HG03571 (cell line): ENCODE results near the gene SVIL.
A peak's percentile ranks its signal among the peaks of the same experiment; 100 is the strongest.

ENCODE experiments used
- ATAC-seq: cut with Tn5 transposase; IDR thresholded peaks from one replicate; pipeline ENCODE4 v1.9.1; 2021; ENCODE audit not compliant: unreplicated experiment

Gene SVIL

GRCh38 chr10:29634764-29635625 is at the start of gene SVIL:
TSS of gene SVIL (minus strand) at chr10:29634971. CDS start at chr10:29555058, 79,913 bp downstream.
- ATAC-seq = no peak

GRCh38 chr10:29681676-29682448 is 47.1 kb upstream of the SVIL start:
- no peak for ATAC-seq

DNA sequence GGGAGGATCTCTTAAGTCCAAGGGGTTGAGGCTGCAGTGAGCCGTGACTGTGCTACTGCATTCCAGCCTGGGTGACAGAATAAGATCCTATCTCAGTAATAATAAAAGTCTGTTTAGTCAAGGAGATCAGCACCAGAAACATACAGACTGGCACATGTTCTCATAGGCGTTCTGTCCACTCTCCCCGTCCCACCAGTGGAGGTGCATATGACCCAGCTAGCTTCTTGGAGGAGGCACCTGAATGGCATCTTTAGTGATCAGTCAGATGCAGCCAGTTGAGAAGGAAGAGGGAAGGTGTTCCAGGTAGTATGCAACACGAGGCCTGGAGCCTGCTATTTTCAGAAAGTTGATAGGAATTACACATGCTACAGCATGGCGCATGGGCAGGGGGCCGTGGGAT is 45.3 kb upstream of the SVIL start:
- ATAC-seq = no peak

- ATAC-seq = no peak
These were observed 42.0 kb upstream of the SVIL start for GRCh38 chr10:29676732-29677131.

DNA sequence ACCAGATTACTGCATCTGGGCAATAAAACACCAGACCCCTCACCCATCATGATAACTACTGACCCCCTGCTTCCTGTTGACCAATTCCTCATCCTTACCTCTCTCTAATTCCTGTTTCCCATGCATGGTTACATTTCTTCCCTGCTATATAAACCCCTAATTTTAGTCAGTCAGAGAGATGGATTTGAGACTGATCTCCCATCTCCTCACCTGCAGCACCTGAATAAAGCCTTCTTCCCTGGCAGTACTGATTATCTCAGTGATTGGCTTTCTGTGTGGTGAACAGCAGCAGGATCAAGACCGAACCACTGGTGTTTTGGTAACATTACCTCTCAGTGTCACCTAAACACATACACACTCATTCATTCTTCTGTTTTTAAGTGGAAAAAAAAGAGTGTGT is 41.2 kb upstream of the SVIL start:
- no peak for ATAC-seq

- no peak for ATAC-seq
These were observed 37.2 kb upstream of the SVIL start for GRCh38 chr10:29671968-29672367.

DNA sequence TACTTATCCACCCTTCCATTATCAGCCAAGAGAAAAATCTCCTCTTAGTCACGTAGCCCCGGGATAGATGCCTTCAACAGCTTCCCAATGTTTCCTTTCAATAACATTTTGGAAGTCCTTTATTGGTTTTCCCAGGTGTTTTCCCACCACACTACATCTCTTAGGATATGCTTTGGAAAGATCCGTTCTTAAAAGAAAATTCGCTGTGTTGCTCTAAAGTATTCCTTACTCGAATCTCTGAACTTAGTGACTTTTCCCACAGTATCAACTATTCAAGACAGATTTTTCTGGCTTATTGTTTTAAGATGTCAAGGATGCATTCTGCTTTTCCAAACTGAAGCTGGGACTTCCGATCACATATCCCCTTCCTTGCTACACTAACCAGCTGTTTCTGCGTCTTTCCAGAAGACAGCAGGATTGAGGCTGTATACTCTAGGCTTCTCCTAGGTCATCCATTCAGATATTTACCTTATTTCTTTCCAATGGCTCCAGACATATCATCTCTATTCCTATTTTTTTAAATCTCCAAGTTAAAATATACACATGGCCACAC is 36.5 kb upstream of the SVIL start:
- no peak for ATAC-seq

DNA sequence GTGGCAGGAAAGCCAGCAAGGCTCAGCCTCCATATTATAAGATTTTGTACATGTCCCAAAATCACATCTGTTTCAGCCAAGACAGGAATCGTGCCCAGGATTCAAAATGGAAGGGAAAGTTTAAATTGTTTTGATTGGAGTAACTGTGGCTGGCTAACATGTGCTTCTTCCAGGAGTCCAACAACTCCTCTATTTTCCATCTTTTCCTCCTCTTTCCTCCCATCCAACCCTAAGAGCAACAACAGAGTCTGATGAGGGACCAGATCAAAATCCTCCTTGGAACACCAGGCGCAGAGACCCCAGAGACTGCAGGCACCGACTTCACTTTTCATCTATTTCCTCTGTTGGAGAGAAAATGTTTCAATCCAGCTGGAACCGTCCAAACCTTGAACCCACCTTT is 36.0 kb upstream of the SVIL start:
- ATAC-seq = no peak

DNA sequence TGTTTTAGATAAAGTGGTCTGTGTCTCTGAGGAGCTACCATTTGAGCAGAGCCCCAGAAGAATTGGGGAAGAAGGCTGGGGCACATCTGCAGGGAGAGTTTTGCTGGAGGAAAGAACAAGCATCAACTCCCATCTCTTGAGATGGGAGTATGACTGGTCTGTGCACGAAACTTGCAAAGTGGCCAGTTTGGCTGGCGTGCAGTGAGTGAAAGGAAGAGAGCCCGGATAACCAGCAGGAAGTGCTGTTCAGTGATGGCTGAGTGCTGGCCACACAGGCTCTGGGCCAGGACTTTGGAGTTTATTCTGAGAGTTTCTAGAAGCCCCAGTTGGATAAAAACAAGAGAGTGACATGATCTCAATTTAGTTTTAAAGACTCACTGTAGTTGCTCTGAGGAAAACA is 34.4 kb upstream of the SVIL start:
- ATAC-seq = no peak

DNA sequence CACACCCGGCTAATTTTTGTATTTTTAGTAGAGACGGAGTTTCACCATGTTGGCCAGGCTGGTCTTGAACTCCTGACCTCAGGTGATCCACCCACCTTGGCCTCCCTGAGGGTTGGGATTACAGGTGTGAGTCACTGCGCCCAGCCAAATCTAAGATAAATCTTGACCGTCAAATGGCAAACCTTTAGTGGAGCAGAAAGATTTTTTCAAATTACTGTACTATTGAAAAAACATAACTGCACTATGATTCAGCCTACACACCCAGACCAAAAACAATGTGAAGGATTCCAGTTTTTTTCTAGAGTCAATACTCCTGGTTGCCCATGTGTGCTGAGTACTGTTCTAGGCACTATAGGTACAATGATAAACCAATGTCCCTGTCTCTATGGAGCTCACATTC is 33.9 kb upstream of the SVIL start:
- ATAC-seq = no peak

GRCh38 chr10:29667191-29667590 is 32.4 kb upstream of the SVIL start:
- no peak for ATAC-seq

- no peak for ATAC-seq
These were observed 31.4 kb upstream of the SVIL start for GRCh38 chr10:29666201-29666600.

DNA sequence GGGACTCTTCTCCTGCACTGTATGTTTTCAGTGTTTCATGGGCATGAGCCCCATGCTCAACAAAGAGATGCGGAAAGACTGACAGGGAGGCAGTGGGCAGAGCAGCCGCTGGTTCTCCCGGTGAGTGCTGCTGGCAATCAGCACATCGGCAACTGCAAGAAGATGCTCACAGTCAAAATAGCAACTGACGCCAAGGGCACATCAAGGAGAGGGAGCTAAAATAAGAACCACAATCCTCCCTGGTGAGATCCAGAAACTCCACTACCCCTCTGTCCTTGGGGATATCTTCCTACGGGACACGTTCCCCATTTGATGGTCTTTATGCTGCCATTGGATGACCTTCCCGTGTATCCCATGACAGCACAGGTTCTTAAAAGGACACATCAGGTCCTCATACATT is 28.9 kb upstream of the SVIL start:
- no peak for ATAC-seq

DNA sequence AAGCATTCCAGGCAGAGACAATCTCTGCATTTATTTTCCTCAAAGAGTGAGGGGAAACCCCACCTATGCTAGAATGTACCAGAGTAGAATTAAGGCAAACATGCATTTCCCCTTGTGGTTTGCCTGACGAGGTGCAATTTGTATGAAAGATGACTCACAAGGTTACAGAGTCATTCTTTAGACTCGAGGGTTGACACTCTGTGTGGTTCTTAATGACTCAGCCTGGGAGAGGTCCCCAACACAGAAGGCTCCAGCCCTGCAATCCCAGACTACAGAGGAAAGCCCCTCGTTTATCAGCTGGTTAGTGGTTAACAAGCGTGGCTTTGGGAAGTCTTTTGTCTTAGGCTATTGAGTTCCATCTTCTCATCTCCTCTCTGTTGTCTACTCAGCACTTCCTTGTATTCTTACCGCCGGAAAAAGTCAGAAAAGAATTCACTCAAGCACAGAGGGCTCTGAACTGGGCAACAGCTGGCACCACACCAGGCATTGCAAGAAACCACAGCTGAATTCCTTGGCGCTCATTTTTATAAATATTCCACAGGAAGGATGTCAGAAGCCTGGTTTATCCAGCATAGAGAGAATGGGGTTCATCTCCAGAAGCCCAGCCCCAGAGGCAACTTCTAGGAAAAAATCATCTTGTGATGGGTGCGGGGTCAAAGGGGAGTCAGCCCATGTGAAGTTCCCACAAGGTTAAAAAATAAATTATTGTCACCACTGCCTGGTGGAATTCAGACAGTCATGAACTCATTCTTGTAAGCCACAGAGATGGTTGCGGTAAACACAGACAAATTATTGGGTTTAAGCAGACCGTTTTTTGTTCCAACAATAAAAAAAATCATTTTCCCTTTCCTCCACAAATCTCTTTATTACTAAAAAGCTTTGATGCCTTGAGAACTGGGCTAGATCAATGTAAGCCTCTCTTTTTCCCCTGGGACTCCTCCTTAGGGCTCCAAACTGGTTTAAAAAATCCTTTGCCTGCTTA is 24.5 kb upstream of the SVIL start:
- ATAC-seq = peak; percentile 98

DNA sequence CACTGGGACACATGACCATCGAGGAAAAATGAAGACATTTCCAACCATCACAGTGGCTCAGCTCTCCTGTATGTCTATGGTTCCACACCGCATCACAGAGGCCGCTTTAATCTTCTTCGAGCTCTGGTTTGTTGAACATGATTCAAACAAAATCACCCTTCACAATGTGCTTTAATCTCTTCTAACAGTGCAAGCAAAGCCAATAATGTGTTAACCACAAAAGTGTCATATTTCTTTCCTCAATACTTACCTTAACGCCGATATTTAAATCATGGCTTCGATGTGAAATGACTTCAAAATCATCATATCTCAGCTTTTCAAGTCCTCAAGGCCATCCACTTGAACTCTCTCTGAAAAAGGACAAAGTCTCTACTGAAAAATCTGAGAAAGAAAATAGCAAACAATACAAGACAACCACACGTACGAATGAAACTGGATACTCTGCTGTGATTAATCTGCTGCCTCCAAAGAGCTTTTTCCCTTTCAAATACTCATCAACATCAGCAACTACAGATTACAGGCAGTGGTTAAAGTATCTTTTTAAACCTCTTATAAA is 23.0 kb upstream of the SVIL start:
- no peak for ATAC-seq

- no peak for ATAC-seq
These were observed 21.8 kb upstream of the SVIL start for GRCh38 chr10:29656451-29656992.

DNA sequence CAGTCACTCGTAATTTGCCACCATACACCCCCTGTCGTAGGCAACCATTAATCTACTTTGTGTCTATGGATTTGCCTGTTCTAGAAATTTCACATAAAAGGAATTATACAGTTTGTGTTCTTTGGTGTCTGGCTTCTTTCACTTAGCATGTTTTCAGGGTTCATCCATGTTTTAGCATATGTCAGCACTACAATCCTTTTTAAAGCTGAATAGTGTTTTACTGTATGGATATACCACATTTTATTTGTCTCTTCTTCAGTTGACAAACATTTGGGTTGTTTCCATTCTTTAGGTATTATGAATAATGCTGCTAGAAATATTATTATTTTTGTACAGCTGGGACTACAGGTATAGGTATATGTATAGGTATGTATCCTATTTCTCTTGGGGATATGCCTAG is 17.4 kb upstream of the SVIL start:
- no peak for ATAC-seq

- no peak for ATAC-seq
These were observed 17.0 kb upstream of the SVIL start for GRCh38 chr10:29651767-29652166.

- ATAC-seq = no peak
These were observed 15.8 kb upstream of the SVIL start for GRCh38 chr10:29650552-29650944.
